Esophagus muscularis mucosa (tissue), 4 donors: ENCODE data around the gene CNTLN. TPM values are rescaled to one million over a fixed set of nuclear protein-coding genes. Genes with fewer than 3 reads are reported as not detected.

Source experiments
- DNase-seq: peaks from one replicate; pipeline ENCODE4 v3.0.0-alpha.2; 2017; ENCODE audit errors: extremely low spot score
- H3K27ac ChIP-seq, 4 donors: fragments of 200-600 bp; sonication (generic); replicated peaks in 1 of 4; 1 replicate in 3 of 4; 2 replicates in 1 of 4; pipeline ENCODE4 v1.5.1; 2016 to 2019; ENCODE audit warnings: mild to moderate bottlenecking in 1 of 4
- H3K27me3 ChIP-seq, 4 donors: fragments of 200-600 bp; sonication (generic); one replicate each; pipeline versions ENCODE4 v1.5.1 to v1.6.0; 2016 to 2019
- H3K36me3 ChIP-seq, 4 donors: fragments of 200-600 bp; sonication (generic); one replicate each; pipeline ENCODE4 v1.5.1; 2016 to 2019
- H3K4me1 ChIP-seq, 4 donors: fragments of 200-600 bp; sonication (generic); one replicate each; pipeline ENCODE4 v1.5.1; 2016 to 2019
- H3K4me3 ChIP-seq, 4 donors: fragments of 200-600 bp; sonication (generic); 1 replicate in 2 of 4; 2 replicates in 2 of 4; pipeline ENCODE4 v1.5.1; 2016 to 2019; ENCODE audit warnings: mild to moderate bottlenecking in 4 of 4, moderate library complexity in 1 of 4
- H3K9me3 ChIP-seq, 4 donors: fragments of 200-600 bp; sonication (generic); 1 replicate in 3 of 4; 2 replicates in 1 of 4; pipeline ENCODE4 v1.5.1; 2016 to 2019
- CTCF ChIP-seq, 3 experiments: fragments of 200-600 bp in 2 of 3; fragments of 450-650 bp in 1 of 3; sonication (generic) in 2 of 3; IDR thresholded peaks; one replicate each; pipeline ENCODE4 v1.5.1; 2017 to 2019; ENCODE audit warnings: antibody characterized with exemption in 3 of 3, mild to moderate bottlenecking in 2 of 3, moderate library complexity in 1 of 3
- EP300 ChIP-seq: sonication (generic); formaldehyde crosslinking; IDR thresholded peaks from one replicate; pipeline ENCODE4 v1.6.1; 2017; ENCODE audit warnings: antibody characterized with exemption
- POLR2A ChIP-seq: fragments of 450-650 bp; IDR thresholded peaks from one replicate; pipeline ENCODE4 v1.6.1; 2017; ENCODE audit warnings: antibody characterized with exemption, moderate library complexity, mild to moderate bottlenecking, low read depth
- POLR2AphosphoS5 ChIP-seq, 2 donors: sonication (generic); formaldehyde crosslinking; IDR thresholded peaks; one replicate each; pipeline ENCODE4 v1.6.1; 2017; ENCODE audit warnings: antibody characterized with exemption in 2 of 2
- WGBS: methylation state at CpG from one replicate; pipeline ENCODE4 v1.1.5; 2018; 5-methylcytosine and 5-hydroxymethylcytosine counted together
- intact Hi-C: fragments of 100-400 bp; cut with DNase I; formaldehyde crosslinking; loops from one replicate; pipeline ENCODE4 v1.15.1; 2023
- total RNA-seq, 4 donors: library from RNA; depleted of rRNA; stranded (reverse); fragments of >200 nt; gene quantifications; one replicate each; pipeline versions ENCODE4 v1.1.0 to v1.2.1, GENCODE V29; 2016

CNTLN gene
- 10 to 100 TPM in 3 of 4 donors, 1 to 10 TPM in 1; 9.4 to 14.1 (median 12.0) TPM for total RNA-seq

GRCh38 chr9:17134396-17135294 lies at the start of gene CNTLN:
Gene CNTLN (plus strand): TSS chr9:17135040. CDS start chr9:17135066, 26 bp downstream.
- TF ChIP-seq POLR2AphosphoS5 (IDR thresholded peaks at IDR 0.05) = peak; percentile 78 to 94
- TF ChIP-seq POLR2A = peak; percentile 21
- no peak for TF ChIP-seq CTCF (IDR thresholded peaks at IDR 0.05)
- no peak for TF ChIP-seq EP300
- no peaks in the 10 kb centered on the region for H3K27me3 ChIP-seq
- 3% methylated on average over 48 of the region's 61 CpGs for WGBS
- peak within 1 kb of the TSS; percentile 76 to 96 (median 89) for H3K4me3 ChIP-seq
- peak; percentile 95 for DNase-seq
- intact Hi-C loops = no loop called here
- H3K36me3 ChIP-seq = no peaks in the 10 kb centered on the region
- H3K4me1 ChIP-seq = peaks cover 10 to 21% (median 14%) of the 10 kb centered on the region in 4 donors
- H3K9me3 ChIP-seq = no peaks in the 10 kb centered on the region
- H3K27ac ChIP-seq = peak within 1 kb of the TSS; percentile 87 to 93 (median 88)

- Histone ChIP-seq H3K36me3 (no peaks in the 10 kb centered on the region), H3K4me3 (no peak overlapping the region), H3K4me1 (no peaks in the 10 kb centered on the region), H3K27me3 (no peaks in the 10 kb centered on the region), H3K9me3 (no peaks in the 10 kb centered on the region), H3K27ac (no peak overlapping the region)
- WGBS = 94% methylated on average over 5 of the region's 5 CpGs
- no peak for DNase-seq
- intact Hi-C loops = no loop called here
- TF ChIP-seq POLR2AphosphoS5 (IDR thresholded peaks at IDR 0.05) (no peak), POLR2A (no peak), CTCF (IDR thresholded peaks at IDR 0.05) (no peak), EP300 (no peak)
Observed at GRCh38 chr9:17088566-17088965, 46.3 kb upstream of the CNTLN start.

GRCh38 chr9:17090041-17090440 lies 44.8 kb upstream of the CNTLN start:
- intact Hi-C loops = no loop called here
- Histone ChIP-seq H3K36me3 (no peaks in the 10 kb centered on the region), H3K9me3 (no peaks in the 10 kb centered on the region), H3K4me3 (no peak overlapping the region), H3K27ac (no peak overlapping the region), H3K27me3 (no peaks in the 10 kb centered on the region), H3K4me1 (no peaks in the 10 kb centered on the region)
- 88% methylated on average over 1 of the region's 1 CpG for WGBS
- no peak for DNase-seq
- TF ChIP-seq EP300 = no peak
- no peak for TF ChIP-seq CTCF (IDR thresholded peaks at IDR 0.05)
- no peak for TF ChIP-seq POLR2AphosphoS5 (IDR thresholded peaks at IDR 0.05)
- TF ChIP-seq POLR2A = no peak

- H3K36me3 ChIP-seq = no peaks in the 10 kb centered on the region
- H3K4me3 ChIP-seq = no peak overlapping the region
- no peaks in the 10 kb centered on the region for H3K9me3 ChIP-seq
- TF ChIP-seq CTCF (IDR thresholded peaks at IDR 0.05) (peak; percentile 54 to 62 (median 61)), POLR2A (no peak)
- 25% methylated on average over 4 of the region's 4 CpGs for WGBS
- no peaks in the 10 kb centered on the region for H3K27me3 ChIP-seq
- no peak for DNase-seq
- H3K4me1 ChIP-seq = peaks cover 0 to 18% (median 16%) of the 10 kb centered on the region in 4 donors
- intact Hi-C loops = loop anchor here (2.0 kb wide), 1 partner anchor 346 kb away; no protein-coding TSS in a partner anchor
- H3K27ac ChIP-seq = peak overlapping the region in 1 of 4 donors; percentile 32
Observed at GRCh38 chr9:17116400-17116837, 18.4 kb upstream of the CNTLN start.
